Measurements from ENCODE around the gene ARF3. TPM values are rescaled to one million over a fixed set of nuclear protein-coding genes. Genes with fewer than 3 reads are reported as not detected.

Gene ARF3
- total RNA-seq, 1 experiment from 2014 or later: 166 TPM

GRCh38 chr12:48927261-48927660, 30.0 kb downstream of the ARF3 start (continued):
- TF ChIP-seq ZBTB33 (IDR thresholded peaks at IDR 0.05; ENCODE audit: extremely low read depth, insufficient replicate concordance, low read length): no peak
- TF ChIP-seq CTCF (IDR thresholded peaks at IDR 0.05 in 2 of 3, conservative IDR thresholded peaks at IDR 0.05 in 1 of 3; ENCODE audit: borderline replicate concordance in 1 of 3, insufficient read depth in 1 of 3, low read depth in 2 of 3, low read length in 2 of 3): no peak

GRCh38 chr12:48925304-48926011, 31.8 kb downstream of the ARF3 start, which contains the start of gene FKBP11:
FKBP11 (minus strand) TSS chr12:48925492; CDS start chr12:48925428, 64 bp downstream.
- TF ChIP-seq MAX (IDR thresholded peaks at IDR 0.05) (no peak), YY1 (IDR thresholded peaks at IDR 0.05; ENCODE audit: extremely low read depth, insufficient replicate concordance, low read depth, low read length) (no peak), ZFX (IDR thresholded peaks at IDR 0.05) (no peak), EZH2 (IDR thresholded peaks at IDR 0.05) (no peak), REST (IDR thresholded peaks at IDR 0.05; ENCODE audit: low read depth) (no peak), EZH2phosphoT487 (IDR thresholded peaks at IDR 0.05; ENCODE audit: borderline replicate concordance) (no peak), CBX3 (IDR thresholded peaks at IDR 0.05; ENCODE audit: low read depth) (no peak), ZBTB33 (IDR thresholded peaks at IDR 0.05; ENCODE audit: extremely low read depth, insufficient replicate concordance, low read length) (no peak), CEBPB (IDR thresholded peaks at IDR 0.05; ENCODE audit: low read depth) (no peak), POLR2AphosphoS5 (IDR thresholded peaks at IDR 0.05; ENCODE audit: low read depth, low read length) (no peak), EGR1 (IDR thresholded peaks at IDR 0.05; ENCODE audit: low read depth) (no peak)
- ATAC-seq (no peak), DNase-seq (ENCODE audit: low read depth, low spot score) (no peak)
- no peaks in the 10 kb centered on the region for H3K4me1 ChIP-seq (ENCODE audit: control insufficient read depth in 1 of 2, insufficient read depth in 2 of 2, low read length in 2 of 2)
- RAD21 ChIA-PET (ENCODE audit: low non-redundant PET in 1 of 2, low total read pairs in 2 of 2, uncharacterized antibody in 2 of 2, unreplicated experiment in 2 of 2): interaction anchor here in 1 of 2 experiments (0.7 kb wide), 1 partner anchor 20 kb away, joined by 5 read pairs; no protein-coding TSS in a partner anchor
- no peaks in the 10 kb centered on the region for H3K9me3 ChIP-seq (ENCODE audit: control insufficient read depth in 1 of 2, insufficient read depth in 1 of 2, low read depth in 1 of 2, low read length in 2 of 2)
- H3K27me3 ChIP-seq (ENCODE audit: insufficient read depth, low read length): no peaks in the 10 kb centered on the region
- POLR2A ChIA-PET: no interaction called here
- H3K4me2 ChIP-seq (ENCODE audit: low read length): no peak within 1 kb of the TSS
- H3K4me3 ChIP-seq (replicated peaks in 1 of 2; ENCODE audit: low read depth in 1 of 2, low read length in 2 of 2): no peak within 1 kb of the TSS
- no peaks in the 10 kb centered on the region for H3K79me2 ChIP-seq (ENCODE audit: insufficient read depth, low read length)
- no peak within 1 kb of the TSS for H2AFZ ChIP-seq (ENCODE audit: low read depth, low read length, poor library complexity, severe bottlenecking)
- intact Hi-C loops (cut with micrococcal nuclease): no loop called here
- BruUV-seq (replicated peaks): no TSS peak
- H3K27ac ChIP-seq (ENCODE audit: low read depth, low read length): no peak within 1 kb of the TSS
- CTCF ChIA-PET: no interaction called here
- H4K20me1 ChIP-seq (ENCODE audit: insufficient read depth): no peaks in the 10 kb centered on the region
- no peak within 1 kb of the TSS for H3K9ac ChIP-seq (ENCODE audit: low read length)
- peaks cover 12 to 32% of the 10 kb centered on the region in 2 experiments; a peak in 3 of 4 replicates for H3K36me3 ChIP-seq (ENCODE audit: control insufficient read depth in 1 of 2, insufficient read depth in 2 of 2, low read length in 2 of 2)
- no peaks in the 10 kb centered on the region for H3K9me2 ChIP-seq (ENCODE audit: insufficient read depth)

Data from HCT116 (cell line).